Thyroid gland (tissue), 4 donors: Measurements from ENCODE around the gene NAGA.

Experiments
- POLR2A ChIP-seq, 2 donors: fragments of 450-650 bp; IDR thresholded peaks; one replicate each; pipeline ENCODE4 v1.6.1; 2017; ENCODE audit warnings: antibody characterized with exemption in 2 of 2, mild to moderate bottlenecking in 2 of 2, moderate library complexity in 1 of 2
- TF ChIP-seq, protein P1 (sequence below), 6 experiments: fragments of 200-600 bp in 3 of 6; fragments of 450-650 bp in 3 of 6; sonication (generic) in 3 of 6; IDR thresholded peaks; one replicate each; pipeline ENCODE4 v1.5.1; 2016 to 2019; ENCODE audit warnings: antibody characterized with exemption in 6 of 6, mild to moderate bottlenecking in 2 of 6, inconsistent platforms in 1 of 6, moderate library complexity in 1 of 6

- TF ChIP-seq, protein P1, sequence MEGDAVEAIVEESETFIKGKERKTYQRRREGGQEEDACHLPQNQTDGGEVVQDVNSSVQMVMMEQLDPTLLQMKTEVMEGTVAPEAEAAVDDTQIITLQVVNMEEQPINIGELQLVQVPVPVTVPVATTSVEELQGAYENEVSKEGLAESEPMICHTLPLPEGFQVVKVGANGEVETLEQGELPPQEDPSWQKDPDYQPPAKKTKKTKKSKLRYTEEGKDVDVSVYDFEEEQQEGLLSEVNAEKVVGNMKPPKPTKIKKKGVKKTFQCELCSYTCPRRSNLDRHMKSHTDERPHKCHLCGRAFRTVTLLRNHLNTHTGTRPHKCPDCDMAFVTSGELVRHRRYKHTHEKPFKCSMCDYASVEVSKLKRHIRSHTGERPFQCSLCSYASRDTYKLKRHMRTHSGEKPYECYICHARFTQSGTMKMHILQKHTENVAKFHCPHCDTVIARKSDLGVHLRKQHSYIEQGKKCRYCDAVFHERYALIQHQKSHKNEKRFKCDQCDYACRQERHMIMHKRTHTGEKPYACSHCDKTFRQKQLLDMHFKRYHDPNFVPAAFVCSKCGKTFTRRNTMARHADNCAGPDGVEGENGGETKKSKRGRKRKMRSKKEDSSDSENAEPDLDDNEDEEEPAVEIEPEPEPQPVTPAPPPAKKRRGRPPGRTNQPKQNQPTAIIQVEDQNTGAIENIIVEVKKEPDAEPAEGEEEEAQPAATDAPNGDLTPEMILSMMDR (IDR thresholded peaks at IDR 0.05), result no peak
- TF ChIP-seq POLR2A (IDR thresholded peaks at IDR 0.05), result no peak
Observed at GRCh38 chr22:42111798-42112197, 41.2 kb upstream of the NAGA start.
